Measurements from ENCODE around the gene ZDHHC22.
"Not testable (repeated sequence)": the region's sequence is repeated elsewhere in the genome, so short reads cannot be mapped to it uniquely, and the experiment has no call there.

The ZDHHC22 gene, protein sequence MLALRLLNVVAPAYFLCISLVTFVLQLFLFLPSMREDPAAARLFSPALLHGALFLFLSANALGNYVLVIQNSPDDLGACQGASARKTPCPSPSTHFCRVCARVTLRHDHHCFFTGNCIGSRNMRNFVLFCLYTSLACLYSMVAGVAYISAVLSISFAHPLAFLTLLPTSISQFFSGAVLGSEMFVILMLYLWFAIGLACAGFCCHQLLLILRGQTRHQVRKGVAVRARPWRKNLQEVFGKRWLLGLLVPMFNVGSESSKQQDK

DNA sequence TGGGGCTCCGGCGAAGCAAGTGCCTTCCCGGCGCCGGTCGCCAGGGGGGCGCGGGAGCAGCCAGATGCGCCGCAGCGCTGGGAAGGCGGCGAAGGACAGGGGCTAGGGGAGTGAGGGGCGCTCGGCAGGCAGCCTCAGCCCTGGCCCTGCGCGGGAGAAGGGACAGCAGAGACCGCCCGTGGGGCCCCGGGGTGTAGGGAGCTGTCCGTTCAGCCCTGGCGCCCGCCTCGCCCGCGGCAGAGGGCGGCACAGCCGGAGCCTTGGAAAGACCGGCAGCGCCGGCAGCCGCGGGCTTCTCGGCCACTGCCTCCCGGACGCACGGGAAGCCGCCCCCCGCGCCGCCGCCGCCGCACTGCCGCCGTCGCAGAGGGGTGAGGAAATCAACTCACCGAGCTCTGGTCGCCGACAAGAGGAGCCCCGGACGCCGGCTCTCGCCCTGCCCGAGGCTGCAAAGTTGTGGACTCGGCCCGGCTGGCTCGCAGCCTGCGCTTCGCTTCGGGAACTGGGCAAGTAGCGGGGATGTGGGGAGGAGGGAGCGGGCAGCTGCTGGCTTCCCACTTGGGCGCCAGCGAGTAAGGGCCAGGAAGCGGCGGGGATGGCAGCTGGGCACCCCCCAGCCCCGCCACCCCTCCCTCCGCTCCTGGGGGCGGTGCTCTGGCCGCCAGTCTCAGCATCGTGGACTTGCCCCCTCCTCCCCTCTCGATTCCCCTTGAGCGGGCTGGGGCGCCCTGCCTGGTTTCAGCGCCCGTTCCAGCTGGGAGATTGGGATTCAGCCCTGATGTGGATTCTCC, at the start of gene ZDHHC22:
ZDHHC22 (minus strand) TSS at position 578 of the 791 bp plus-strand sequence. CDS start 2,053 bp downstream, outside the sequence.
- DNase-seq, result peak; percentile 45

DNA sequence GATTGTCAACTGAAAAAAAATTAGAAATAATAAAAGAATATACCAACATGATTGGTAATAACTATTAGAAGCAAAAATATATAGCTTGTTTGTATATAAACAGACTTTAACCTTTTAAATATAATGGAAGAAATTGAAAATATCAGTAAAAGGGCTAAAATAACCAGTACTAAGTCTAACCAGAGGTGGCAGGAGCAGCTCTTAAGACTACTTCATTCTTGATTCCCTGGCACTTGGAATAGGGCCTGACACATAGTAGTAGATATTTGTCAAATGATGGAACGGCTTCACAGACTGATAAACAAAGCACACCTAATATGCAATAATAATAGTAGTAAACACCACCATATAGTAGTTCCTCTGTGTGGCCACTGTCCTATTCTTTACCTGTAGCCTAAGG, 49.4 kb upstream of the ZDHHC22 start:
- no peak for DNase-seq

DNA sequence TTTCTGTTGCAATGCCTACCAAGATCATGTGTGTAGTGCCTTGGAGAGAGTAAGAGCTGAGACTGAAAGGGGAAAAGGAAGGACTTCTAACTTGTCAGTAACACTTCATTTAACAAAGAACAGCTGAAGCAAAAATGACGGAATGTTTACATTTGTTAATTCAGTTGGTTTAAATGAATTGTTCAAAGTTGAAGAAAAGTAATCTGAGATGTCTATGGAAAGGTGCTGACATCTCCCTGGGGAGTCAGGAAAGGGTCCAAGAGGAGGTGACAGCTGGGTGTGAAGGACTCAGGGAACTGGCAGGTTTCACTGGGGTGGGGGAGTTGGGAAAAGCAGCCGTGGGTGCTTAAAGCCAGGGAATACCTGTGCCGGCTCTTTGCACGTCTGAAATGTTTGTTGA, 47.9 kb upstream of the ZDHHC22 start:
- DNase-seq, result no peak

DNA sequence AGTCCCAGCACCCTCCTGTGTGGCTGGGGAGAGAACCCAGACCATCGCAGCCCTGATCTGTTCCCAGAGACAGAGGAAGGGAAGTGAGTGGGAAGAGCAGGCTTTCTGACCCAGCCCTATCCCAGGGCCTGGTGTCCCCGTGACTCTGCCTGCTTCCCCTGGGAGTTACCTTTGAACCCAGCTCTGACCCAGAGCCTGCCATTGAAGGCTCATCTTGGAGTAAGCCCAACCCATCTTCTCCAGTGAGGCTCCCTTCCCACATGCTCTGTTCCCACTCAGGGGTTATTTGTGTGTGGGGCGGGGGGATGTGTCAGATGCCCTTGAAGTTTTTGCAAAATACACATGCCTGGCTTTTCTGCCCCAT, 46.0 kb upstream of the ZDHHC22 start:
- no peak for DNase-seq

DNA sequence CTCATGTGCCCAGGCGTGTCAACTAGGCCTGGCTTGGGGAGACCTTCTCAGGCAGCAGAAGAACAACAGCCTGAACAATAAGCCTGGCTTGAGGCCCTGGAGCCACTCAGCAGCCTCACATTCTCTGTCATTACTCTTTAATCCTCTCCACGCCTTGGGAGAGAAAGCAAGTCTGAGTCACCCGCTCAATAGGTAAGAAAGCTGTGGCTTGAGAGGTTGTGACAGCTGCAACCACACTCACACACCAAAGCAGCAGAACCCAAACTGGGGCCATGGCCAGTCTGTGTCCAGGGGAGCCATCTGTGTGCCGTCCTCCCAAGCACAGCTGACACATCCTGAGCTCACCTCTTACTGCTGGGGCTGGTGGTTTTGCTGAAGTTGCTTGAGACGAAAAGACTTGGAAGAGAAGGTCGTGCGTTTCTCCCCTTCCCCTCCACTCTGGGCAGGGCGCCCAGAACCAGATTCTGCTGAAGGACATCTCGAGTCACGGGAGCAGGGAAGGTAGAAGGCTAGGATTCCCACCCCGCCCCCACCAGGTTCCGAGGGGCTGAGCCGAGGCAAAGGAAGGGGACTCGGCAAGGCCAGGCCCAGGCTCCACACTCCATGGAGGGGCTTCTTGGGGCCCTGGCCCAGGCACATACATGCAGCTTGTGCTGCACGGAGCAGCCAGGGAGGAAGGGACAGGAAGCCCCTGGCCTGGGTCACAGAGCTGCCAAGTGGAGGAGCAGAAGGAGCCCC, 45.5 kb upstream of the ZDHHC22 start:
- DNase-seq, result no peak

DNA sequence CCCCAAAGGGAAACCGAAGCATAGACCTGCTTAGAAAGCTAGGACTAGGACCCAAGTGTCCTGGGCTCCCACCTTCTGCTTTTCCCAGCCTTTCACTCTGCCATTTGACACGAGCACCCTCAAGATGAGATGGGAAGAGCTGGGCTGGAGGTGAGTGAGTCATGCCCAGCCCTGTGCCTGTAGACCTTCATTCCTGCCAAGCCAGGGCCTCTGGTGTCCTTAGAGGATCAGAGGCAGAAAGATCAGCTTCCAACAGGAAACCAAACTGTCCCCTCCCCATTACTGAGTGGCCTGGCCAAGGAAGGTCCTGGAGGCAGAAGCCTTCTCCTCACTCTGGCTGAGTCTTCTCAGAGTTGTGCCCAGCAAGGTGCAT, 43.5 kb upstream of the ZDHHC22 start:
- DNase-seq, result no peak

DNA sequence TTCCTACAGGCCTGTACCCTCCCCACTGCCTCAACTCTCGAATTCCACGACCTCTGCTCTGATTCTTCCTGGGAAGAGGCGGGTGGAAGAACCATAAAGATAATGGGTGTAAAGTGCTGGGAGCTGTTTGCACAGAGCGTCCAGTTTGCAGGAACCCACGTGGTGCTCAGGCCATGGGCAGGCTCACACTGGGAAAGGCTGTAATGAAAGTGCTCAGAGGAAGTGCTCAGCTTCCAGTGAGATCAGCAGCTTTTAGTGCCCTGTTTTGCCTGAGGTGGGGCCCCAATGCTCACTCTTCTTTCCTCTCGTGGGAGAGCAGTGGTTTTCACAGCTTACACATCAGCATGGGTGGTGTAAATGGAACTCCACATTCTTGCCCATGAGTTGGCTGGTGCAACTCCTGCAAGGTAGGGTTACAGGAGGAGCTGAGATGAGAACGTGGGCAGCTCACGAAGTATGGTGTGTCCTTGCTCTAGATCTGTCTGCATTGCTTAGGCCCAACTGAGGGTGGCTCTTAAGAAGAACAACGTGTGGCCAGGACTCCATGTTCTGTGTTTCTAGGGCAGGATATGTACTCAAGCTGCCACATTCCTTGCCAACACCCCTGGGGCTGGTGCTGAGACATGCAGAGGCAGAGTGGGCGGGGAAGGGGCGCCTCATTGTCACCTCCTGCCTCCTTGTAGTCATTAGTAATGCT, 43.0 kb upstream of the ZDHHC22 start:
- DNase-seq, result no peak

DNA sequence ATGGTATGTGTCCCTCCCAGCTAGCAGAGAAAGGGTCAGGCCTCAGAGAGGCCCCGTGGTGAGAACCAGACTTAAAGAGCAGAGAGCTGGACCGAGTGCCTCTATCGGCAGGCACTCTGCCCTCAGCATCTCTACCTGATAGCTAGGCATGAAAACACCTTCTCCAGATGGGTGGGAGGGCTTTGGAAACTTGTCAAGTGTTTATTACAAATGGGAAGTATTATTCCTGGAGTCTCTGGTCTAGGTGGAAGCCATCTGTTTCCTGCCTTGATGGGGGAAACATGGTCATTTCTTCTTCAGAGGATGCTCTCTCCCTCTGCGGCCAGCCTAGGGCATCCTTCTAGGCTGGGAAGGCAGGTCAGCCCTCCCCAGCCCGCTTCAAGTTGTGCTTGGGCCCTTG, 42.3 kb upstream of the ZDHHC22 start:
- DNase-seq, result no peak

DNA sequence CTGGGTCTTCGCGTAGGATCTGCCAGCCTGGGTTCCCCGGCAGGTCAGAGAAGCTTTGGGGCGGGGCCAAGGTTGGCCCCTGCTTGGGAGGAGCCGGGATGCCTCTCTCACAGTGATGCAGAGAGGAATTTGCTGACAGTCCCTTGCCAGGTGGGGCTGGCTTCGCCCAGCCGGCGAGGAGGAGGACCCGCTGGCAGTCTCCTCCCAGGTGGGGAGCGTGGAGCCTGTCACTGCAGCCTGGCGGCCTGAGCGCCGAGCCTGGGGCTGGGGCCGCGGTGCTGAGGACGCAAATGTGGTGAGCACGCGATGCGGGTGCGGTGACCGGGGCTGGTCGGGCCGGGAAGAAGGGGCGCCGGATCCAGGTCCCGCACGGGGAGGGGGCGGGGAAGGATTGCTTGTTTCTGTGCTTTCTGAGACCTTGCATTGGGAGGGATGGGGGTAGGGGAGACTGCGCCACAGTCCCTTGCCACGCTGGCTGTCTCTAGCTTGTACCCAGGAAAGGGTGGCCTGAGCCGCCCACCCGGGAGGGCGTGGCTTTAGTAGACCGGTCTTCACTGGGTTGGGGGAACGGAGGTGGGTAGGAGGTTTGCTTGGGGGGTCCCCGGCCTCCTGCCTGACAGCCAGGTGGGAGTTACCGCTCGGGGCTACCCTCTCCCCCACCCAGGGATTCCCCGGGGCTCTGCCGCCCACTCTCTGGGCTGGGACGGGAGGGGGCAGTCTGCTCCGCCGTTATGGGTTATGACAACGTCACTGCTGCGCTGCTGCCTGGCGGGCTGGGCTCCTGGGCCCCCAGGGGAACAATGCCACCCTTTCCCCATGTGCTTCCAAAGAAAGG, 40.2 kb upstream of the ZDHHC22 start, which contains the start of gene TMEM63C:
TMEM63C (plus strand) TSS at position 196 of the 835 bp plus-strand sequence. CDS start 37,016 bp downstream, outside the sequence.
- DNase-seq, result peak; percentile 95

DNA sequence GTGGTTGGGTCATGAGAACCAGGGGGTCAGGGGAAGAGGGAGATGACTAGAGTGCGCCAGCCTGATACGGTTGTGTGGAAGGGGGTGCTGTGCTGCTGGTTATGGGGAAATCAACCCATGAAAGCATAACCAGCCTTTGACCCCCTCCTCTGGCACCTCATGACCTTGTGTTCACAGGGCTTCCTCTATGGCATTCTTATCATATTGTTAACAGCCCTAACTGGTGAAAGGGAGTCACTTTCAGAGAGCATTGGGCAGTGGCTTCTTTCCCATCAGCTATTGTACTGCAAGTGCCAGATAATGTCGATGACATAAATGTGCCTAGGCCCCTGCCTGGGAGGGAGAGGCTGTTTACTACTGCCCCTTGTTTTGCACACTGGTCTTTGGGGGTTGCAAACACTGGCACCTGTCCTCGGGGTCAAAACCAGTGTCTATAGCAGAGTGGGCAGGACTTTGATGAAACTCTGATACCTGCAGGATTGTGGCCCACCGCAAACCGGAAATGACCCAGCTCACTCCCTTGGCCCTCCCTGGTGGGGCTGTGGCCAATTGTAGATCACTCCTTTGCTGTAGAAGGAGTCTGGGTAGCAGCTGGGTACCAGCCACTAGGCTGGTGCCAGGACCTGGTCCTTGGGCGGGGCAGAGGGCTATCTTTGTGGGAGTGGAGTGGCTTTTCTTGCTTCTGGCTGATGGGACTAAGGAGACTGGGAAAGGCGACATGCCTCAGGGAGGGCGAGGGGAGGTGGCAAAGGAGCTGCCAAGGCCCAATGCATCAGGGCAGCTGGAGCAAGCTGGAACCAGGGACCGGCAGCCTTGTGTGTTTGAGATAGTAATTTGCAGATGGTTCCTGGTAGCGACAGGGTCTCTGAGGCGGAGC, 39.4 kb upstream of the ZDHHC22 start:
- DNase-seq, result no peak

DNA sequence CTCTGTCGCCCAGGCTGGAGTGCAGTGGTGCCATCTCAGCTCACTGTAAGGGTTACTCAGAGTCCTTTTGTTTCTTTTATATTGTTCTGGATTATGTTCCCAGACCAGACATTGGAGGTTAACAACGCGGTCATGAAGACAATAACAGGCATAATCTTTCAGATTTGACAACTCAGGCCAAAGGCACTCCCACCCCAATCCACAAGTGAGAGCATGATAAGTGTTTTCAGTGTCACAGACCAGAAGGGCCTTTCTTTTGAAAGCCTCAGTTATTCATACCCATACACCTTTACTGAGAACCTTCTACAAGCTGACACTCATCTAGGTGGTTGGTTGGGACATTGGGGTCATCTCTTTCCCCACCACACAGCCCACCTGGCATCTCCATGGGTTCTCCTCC, 37.1 kb upstream of the ZDHHC22 start:
- no peak for DNase-seq

DNA sequence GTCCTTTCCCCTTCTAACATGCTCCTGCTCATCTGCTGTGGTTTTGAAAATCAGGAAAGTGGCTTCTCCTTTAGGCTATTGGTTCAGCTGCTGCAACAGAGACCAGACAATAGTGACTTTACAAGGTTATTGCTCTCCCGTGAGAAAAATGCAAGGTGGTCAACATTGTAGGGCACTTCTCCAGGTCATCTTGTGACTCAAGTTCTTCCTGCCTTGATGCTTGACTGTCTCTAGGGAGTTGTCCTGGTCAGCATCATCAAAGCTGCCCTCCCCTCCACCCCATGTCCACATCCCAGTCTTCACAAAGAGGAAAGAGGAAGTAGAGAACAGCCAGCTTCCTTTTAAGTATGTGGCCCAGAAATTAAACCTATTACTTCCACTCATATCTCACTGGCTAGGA, 36.1 kb upstream of the ZDHHC22 start:
- DNase-seq, result no peak

DNA sequence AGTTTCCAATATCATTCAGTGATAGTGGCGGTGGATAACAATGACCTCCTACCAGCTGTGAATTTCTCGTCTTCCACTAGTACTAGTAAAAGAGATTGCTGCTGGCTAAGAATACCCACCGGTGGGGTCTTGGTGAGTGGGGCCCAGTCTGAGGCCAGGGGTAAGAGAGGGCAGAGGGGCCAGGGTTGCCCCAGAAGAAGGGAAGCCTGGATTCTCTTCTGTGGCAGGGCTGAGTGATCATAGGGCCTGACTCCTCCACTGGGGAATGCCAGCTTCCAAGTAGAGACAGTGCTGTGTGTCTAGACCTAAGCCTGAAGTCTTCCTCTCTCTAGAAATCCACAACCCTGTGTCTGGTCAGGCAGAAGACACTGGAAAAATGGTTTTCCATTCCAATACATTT, 34.3 kb upstream of the ZDHHC22 start:
- no peak for DNase-seq

DNA sequence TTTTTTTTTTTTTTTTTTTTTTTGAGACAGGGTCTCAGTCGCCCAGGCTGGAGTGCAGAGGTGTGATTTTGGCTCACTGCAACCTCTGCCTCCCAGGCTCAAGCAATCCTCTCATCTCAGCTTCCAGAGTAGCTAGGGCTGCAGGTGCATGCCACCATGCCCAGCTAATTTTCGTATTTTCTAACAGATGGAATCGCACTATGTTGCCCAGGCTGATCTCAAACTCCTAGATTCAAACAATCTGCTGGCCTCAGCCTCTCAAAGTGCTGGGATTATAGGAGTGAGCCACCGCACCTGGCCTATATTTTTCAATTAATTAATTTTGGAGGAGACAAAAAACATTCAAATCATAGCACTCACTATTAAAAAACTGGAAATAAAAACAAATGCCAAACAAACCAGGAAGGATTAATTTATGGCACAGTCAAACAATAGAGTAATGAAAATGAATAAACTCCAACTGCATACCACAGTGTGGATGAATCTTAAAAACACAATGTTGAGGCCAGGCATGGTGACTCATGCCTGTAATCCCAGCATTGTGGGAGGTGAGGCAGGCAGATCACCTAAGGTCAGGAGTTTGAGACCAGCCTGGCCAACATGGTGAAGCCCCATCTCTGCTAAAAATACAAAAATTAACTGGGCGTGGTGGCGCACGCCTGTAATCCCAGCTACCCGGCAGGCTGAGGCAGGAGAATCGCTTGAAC, 32.5 kb upstream of the ZDHHC22 start:
- DNase-seq, result not testable (repeated sequence)

DNA sequence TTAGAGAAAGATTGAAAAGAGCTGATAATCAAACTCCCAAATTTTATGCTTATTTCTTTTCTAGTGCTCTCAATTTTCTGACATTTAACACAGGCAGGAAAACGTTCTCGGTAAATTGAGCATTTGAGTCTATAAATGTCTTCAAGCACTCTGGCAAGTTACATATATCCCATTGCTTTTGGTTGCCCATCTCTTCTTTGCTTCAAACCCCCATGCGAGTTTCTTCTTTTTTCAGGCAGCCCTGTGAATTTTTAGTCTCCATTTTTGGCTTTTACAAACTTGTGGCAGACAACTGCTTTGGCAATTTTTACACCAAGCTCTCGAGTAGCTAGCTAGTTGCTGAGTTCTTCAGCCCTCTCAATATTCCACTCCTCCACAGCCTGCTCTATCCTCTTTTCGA, 31.3 kb upstream of the ZDHHC22 start:
- no peak for DNase-seq

DNA sequence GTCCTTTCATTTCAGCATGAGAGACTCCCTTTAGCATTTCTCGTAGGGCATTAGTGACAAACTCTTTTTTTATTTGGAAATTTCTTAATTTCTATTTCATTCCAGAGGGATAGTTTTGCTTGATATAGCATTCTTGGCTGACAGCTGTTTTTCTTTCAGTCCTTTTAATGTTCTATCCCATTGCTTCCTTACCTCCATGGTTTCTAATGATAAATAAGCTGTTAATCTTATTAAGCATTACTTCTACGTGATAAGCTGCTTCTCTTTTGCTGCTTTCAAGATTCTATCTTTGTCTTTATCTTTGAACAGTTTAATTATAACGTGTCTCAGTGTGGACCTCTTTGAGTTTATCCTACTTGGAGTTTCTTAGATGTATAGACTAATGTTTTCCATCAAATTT, 28.5 kb upstream of the ZDHHC22 start:
- DNase-seq, result no peak

DNA sequence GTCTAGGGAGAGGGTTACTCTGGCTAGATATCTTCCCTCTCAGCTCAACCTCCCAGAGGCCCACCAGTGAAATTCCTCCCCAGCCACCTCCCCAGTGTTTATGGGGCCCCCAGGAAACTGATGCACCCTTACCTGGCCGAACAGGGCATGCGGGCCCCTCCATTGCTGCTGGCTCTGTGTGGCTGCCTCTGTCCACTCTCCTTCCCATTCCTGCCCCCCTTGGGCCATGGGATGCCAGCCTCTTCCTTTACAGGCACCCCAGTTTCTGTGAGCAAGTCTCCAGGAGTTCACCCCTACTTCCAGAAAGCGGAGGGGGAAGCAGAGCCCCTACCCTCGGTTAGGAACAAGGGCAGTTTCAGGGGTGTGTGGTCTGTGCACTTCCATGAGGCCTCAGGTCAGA, 19.4 kb upstream of the ZDHHC22 start:
- no peak for DNase-seq

DNA sequence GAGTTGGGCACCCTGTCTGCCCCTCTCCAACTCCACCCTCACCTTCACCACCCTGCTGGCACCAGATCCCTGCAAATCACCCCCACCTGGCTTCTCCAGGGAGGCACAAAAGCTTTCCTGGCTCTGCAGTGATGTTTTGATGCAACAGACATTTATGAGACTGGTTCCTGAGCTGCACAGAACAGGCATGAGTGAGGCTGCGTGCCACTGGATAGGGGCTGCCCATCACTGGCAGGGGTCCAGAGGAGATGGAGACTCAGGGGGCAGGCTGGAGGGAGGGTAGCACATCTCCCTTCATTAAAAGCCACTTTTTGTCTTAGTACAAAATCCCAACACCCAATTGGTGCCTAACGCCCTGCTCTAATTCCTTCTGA, 17.3 kb upstream of the ZDHHC22 start:
- DNase-seq, result peak; percentile 59

DNA sequence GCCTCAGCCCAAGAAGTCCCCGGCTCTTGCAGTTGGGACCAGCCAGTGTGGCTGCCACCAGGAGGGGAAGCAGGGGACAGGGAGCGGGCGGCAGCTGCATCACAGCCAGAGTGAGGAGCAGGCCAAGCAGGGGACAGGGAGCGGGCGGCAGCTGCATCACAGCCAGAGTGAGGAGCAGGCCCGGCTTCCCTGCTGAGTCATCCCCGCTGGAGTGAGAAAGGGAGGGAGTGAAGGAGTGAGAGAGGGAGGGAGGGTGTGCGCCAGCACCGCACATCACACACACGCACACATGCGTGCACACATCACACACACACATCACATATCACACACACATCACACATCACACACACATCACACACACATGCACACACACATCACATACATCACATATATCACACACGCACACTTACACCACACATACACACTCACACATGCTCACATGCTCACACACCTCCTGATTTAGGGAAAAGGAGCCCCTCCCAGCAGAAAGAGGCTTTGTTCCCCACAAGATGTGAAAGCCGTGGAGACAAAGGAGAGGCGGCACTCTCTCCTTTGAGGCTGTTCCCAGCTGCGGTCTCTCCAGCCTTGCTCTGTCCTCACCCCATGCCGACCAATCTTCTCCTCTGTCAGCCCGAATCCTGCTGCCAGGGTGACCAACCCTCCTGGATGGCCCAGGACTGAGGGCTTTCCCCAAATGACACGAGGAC, 16.7 kb upstream of the ZDHHC22 start:
- DNase-seq, result peak; percentile 90

DNA sequence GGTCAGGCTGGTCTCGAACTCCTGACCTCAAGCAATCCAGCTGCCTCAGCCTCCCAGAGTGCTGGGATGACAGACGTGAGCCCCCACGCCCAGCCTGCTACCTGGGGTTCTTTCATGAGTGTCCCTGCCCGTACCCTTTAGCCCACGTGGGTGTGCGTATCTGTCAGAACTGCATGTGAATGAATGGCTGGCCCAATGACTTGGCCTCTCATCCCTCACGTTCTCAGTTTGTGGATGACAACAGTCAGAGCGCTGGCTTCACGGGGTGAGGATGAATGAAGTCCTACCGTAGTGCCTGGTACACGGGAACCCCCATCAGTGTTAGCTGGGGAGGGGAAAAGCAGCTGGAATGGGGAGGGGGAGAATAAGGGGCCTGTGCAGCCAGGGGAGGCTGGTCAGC, 16.1 kb upstream of the ZDHHC22 start:
- peak; percentile 36 for DNase-seq
